Body of pancreas (tissue), 4 donors: Measurements from ENCODE around the gene PIP5KL1.

Source experiments
- CTCF ChIP-seq, 7 experiments: fragments of 450-650 bp in 4 of 7; fragments of 200-600 bp in 3 of 7; sonication (generic) in 3 of 7; IDR thresholded peaks; one replicate each; pipeline ENCODE4 v1.5.1; 2016 to 2019; ENCODE audit warnings: antibody characterized with exemption in 7 of 7
- POLR2A ChIP-seq, 3 donors: fragments of 450-650 bp; IDR thresholded peaks; one replicate each; pipeline ENCODE4 v1.6.1; 2016; ENCODE audit warnings: antibody characterized with exemption in 3 of 3, mild to moderate bottlenecking in 2 of 3

- TF ChIP-seq CTCF (IDR thresholded peaks at IDR 0.05) (no peak), POLR2A (IDR thresholded peaks at IDR 0.05) (no peak)
Observed at GRCh38 chr9:127925959-127926905, 4.3 kb downstream of the PIP5KL1 start.
